ENCODE data around the gene CARS2. TPM values are rescaled to one million over a fixed set of nuclear protein-coding genes. Genes with fewer than 3 reads are reported as not detected.
A peak's percentile ranks its signal among the peaks of the same experiment; 100 is the strongest.

CARS2 gene
- total RNA-seq, 1 donor from 2014 or later = 57.1 TPM

DNA sequence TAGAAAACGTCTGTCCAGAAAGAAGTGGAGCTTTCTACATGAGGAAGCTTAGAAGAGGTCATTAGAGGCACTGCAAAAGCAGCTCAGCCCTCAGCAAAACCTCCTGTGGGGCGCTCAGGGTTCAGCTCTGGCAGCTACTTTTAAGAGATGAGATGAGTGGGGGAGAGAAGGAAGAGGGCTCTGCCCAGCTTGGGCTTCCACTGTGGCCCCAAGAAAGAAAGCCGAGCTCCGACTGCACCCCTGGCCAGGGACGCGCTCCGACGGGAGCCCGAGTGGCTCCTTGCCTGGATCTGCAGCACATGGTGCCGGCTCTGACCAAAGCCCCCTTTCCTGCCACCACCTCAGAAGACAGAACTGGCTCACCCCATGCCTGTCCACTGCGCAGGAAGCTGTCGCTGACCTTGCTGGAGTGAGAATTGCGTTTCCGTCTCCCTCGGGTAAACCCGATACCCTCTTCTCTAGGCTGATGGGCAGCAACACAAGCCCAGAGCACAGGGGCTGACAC lies 54.1 kb downstream of the CARS2 start:
- no peak overlapping the region for H3K27ac Mint-ChIP-seq (ENCODE audit: unreplicated experiment)
- TF ChIP-seq, protein P1, sequence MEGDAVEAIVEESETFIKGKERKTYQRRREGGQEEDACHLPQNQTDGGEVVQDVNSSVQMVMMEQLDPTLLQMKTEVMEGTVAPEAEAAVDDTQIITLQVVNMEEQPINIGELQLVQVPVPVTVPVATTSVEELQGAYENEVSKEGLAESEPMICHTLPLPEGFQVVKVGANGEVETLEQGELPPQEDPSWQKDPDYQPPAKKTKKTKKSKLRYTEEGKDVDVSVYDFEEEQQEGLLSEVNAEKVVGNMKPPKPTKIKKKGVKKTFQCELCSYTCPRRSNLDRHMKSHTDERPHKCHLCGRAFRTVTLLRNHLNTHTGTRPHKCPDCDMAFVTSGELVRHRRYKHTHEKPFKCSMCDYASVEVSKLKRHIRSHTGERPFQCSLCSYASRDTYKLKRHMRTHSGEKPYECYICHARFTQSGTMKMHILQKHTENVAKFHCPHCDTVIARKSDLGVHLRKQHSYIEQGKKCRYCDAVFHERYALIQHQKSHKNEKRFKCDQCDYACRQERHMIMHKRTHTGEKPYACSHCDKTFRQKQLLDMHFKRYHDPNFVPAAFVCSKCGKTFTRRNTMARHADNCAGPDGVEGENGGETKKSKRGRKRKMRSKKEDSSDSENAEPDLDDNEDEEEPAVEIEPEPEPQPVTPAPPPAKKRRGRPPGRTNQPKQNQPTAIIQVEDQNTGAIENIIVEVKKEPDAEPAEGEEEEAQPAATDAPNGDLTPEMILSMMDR (IDR thresholded peaks at IDR 0.05) = no peak
- no peaks in the 10 kb centered on the region for H3K27me3 Mint-ChIP-seq (ENCODE audit: unreplicated experiment)
- no peaks in the 10 kb centered on the region for H3K4me1 Mint-ChIP-seq (ENCODE audit: unreplicated experiment)
- peaks cover 26% of the 10 kb centered on the region for H3K36me3 Mint-ChIP-seq (ENCODE audit: unreplicated experiment)
- no peak overlapping the region for H3K4me3 Mint-ChIP-seq (ENCODE audit: unreplicated experiment)
- peak; percentile 75 for DNase-seq (ENCODE audit: extremely low spot score, unreplicated experiment)
- H3K9me3 Mint-ChIP-seq (ENCODE audit: unreplicated experiment) = no peaks in the 10 kb centered on the region

DNA sequence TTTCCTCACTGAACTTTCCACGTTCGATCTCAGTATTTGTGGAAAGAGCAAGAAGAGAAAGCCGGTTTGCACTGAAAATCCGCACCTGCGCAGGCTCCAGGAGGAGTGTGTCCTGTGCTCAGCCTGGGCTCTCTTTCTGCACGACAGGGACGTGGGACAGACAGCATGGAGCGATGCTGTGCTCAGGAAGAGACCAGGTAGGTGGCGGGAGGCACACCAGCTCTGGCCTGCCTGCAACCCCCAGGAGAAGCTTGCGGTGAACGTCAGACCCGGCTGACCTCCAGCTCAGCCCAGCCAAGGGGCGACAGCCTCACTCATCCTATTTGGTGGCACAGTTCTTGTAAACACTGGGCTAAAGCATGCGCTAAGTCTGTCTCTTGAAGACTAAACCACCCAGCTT lies 54.6 kb downstream of the CARS2 start:
- DNase-seq (ENCODE audit: extremely low spot score, unreplicated experiment) = peak; percentile 59

DNA sequence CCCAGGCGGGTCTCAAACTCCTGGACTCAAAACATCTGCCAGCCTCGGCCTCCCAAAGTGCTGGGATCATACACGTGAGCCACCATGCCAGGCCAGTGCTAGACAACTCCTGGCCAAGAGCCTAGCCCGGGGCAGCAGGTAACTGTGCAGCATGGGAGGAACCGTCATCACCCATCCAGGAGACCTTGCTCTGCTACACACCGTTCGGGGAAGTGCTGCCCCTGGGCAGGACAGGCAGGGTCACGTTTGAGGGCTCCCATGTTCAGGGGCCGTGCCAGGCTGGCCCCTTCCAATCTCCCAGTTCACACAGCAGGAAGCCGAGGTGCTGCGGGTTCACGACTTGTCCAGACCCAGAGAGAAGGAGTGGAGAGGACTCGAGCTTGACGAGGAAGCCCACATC lies 55.5 kb downstream of the CARS2 start:
- Mint-ChIP-seq H3K9me3 (ENCODE audit: unreplicated experiment) (no peaks in the 10 kb centered on the region), H3K4me1 (ENCODE audit: unreplicated experiment) (no peaks in the 10 kb centered on the region), H3K27ac (ENCODE audit: unreplicated experiment) (no peak overlapping the region), H3K36me3 (ENCODE audit: unreplicated experiment) (peaks cover 17% of the 10 kb centered on the region), H3K4me3 (ENCODE audit: unreplicated experiment) (no peak overlapping the region), H3K27me3 (ENCODE audit: unreplicated experiment) (no peaks in the 10 kb centered on the region)
- TF ChIP-seq, protein P1 (IDR thresholded peaks at IDR 0.05) = no peak
- DNase-seq (ENCODE audit: extremely low spot score, unreplicated experiment) = peak; percentile 77

More for the DNA sequence above, 54.6 kb downstream of the CARS2 start:
- TF ChIP-seq, protein P1 (IDR thresholded peaks at IDR 0.05) = no peak
- Mint-ChIP-seq H3K4me1 (ENCODE audit: unreplicated experiment) (no peaks in the 10 kb centered on the region), H3K27me3 (ENCODE audit: unreplicated experiment) (no peaks in the 10 kb centered on the region), H3K27ac (ENCODE audit: unreplicated experiment) (no peak overlapping the region), H3K4me3 (ENCODE audit: unreplicated experiment) (no peak overlapping the region), H3K36me3 (ENCODE audit: unreplicated experiment) (peaks cover 25% of the 10 kb centered on the region), H3K9me3 (ENCODE audit: unreplicated experiment) (no peaks in the 10 kb centered on the region)

DNA sequence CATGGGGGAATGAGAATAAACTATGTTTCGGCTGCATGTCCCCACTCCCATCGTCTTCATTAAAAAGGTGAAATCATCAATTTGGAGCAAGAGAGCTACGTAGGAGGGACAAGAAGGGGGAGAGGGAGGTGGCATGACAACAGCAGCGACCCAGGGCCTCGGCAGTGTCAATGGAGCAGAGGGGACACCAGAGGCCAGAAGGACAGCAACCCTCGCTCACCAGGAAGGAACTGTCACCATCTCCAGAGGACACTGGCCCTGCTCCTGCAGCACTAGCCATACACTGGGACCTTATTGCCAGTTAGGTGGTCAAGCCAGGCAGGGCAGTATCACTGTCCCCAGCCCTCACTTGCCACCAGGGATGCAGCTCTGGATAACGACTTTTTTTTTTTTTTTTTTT lies 56.4 kb downstream of the CARS2 start:
- TF ChIP-seq, protein P1 (IDR thresholded peaks at IDR 0.05) = no peak
- Mint-ChIP-seq H3K36me3 (ENCODE audit: unreplicated experiment) (peaks cover 15% of the 10 kb centered on the region), H3K4me3 (ENCODE audit: unreplicated experiment) (no peak overlapping the region), H3K27ac (ENCODE audit: unreplicated experiment) (no peak overlapping the region), H3K4me1 (ENCODE audit: unreplicated experiment) (no peaks in the 10 kb centered on the region), H3K27me3 (ENCODE audit: unreplicated experiment) (no peaks in the 10 kb centered on the region), H3K9me3 (ENCODE audit: unreplicated experiment) (no peaks in the 10 kb centered on the region)
- no peak for DNase-seq (ENCODE audit: extremely low spot score, unreplicated experiment)

DNA sequence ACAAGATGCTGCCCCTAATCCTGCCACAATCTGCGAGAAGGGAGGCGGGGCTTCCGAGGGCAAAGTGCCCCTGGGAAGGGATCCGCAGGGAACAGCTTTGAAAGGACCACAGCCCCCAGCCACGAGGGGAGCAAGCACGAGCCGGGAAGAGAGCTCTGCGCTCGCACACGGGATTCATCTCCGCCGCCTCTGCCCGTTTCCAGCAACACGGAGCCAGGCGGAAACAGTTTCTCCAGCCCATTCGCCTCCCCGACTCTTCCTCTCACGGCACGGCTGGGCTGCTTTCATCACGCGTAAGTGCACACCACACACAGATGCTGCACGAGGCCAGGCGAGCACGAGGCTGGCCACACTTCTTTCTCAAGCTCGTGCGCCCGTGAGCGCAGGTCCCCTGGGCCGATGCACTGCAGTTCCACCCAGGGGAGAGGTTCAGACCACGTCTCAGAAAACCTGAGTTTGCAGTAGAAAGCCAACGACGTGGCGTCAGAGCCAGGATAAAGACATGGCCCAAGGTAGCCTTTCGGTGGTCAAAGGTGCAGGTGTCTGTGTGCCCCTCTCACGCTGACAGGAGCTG lies 57.0 kb downstream of the CARS2 start:
- H3K36me3 Mint-ChIP-seq (ENCODE audit: unreplicated experiment) = peaks cover 17% of the 10 kb centered on the region
- H3K4me1 Mint-ChIP-seq (ENCODE audit: unreplicated experiment) = no peaks in the 10 kb centered on the region
- H3K27ac Mint-ChIP-seq (ENCODE audit: unreplicated experiment) = no peak overlapping the region
- no peak overlapping the region for H3K4me3 Mint-ChIP-seq (ENCODE audit: unreplicated experiment)
- TF ChIP-seq, protein P1 (IDR thresholded peaks at IDR 0.05) = no peak
- no peaks in the 10 kb centered on the region for H3K27me3 Mint-ChIP-seq (ENCODE audit: unreplicated experiment)
- no peaks in the 10 kb centered on the region for H3K9me3 Mint-ChIP-seq (ENCODE audit: unreplicated experiment)
- DNase-seq (ENCODE audit: extremely low spot score, unreplicated experiment) = no peak

All from osteocyte (in vitro differentiated cells).